GM12878 (cell line): ENCODE data around the gene EP400. TPM values are rescaled to one million over a fixed set of nuclear protein-coding genes. Genes with fewer than 3 reads are reported as not detected.

Experiments used
- ATAC-seq: fragments of 200-7000 bp; cut with Tn5 transposase; 3 replicates; pipeline ENCODE4 v1.9.1; 2020; ENCODE audit warnings: mild to moderate bottlenecking, moderate library complexity
- BruUV-seq: library from RNA; stranded (reverse); fragments of 400-500 nt; replicated peaks from 2 replicates; lab custom pipeline; 2021; lab: Mats Ljungman, UMichigan
- CTCF ChIA-PET: fragments of 300-600 bp; sonication (Branson Sonifier 250); formaldehyde crosslinking; extraction: SDS; loops from one replicate; lab custom pipeline; 2021; ENCODE audit warnings: inconsistent platforms; lab: Yijun Ruan, JAX
- POLR2A ChIA-PET: fragments of 350-600 bp; formaldehyde crosslinking; extraction: SDS; loops from one replicate; lab custom pipeline; 2021; ENCODE audit warnings: inconsistent platforms; lab: Charles Lee
- RAD21 ChIA-PET: fragments of 300-600 bp; sonication (Branson Sonifier 250); formaldehyde crosslinking; loops from one replicate; lab custom pipeline; 2023; ENCODE audit warnings: antibody characterized with exemption; ENCODE audit not compliant: unreplicated experiment; lab: Charles Lee
- SMC1A ChIA-PET: fragments of 300-600 bp; sonication (Branson Sonifier 250); formaldehyde crosslinking; loops from one replicate; lab custom pipeline; 2023; ENCODE audit not compliant: unreplicated experiment, uncharacterized antibody; lab: Charles Lee
- DNase-seq: peaks from one replicate; pipeline ENCODE4 v3.0.0-alpha.2; 2011; ENCODE audit warnings: low read depth, low spot score
- FAIRE-seq: peaks from 3 replicates; lab custom pipeline; 2011; peaks lifted over from hg19 to GRCh38; lab: Jason Lieb, UNC
- H2AFZ ChIP-seq: 2 replicates; pipeline ENCODE4 v1.6.0; 2011; ENCODE audit warnings: low read depth, low read length, control low read depth; ENCODE audit not compliant: control insufficient read depth
- H3K27ac ChIP-seq: 2 replicates; pipeline ENCODE4 v1.5.1; 2011; ENCODE audit warnings: control low read depth; ENCODE audit not compliant: control insufficient read depth, insufficient read depth
- H3K27me3 ChIP-seq, 2 experiments: replicated peaks in 1 of 2; 2 replicates each; pipeline versions ENCODE4 v1.6.0 to v1.6.1; 2011; ENCODE audit warnings: low read length in 1 of 2; ENCODE audit not compliant: control insufficient read depth in 2 of 2, insufficient read depth in 2 of 2
- H3K36me3 ChIP-seq, 2 experiments: 2 replicates each; pipeline ENCODE4 v1.5.1; 2011; ENCODE audit warnings: low read length in 1 of 2; ENCODE audit not compliant: control insufficient read depth in 2 of 2, insufficient read depth in 2 of 2
- H3K4me1 ChIP-seq: 2 replicates; pipeline ENCODE4 v1.6.1; 2011; ENCODE audit warnings: mild to moderate bottlenecking, low read length, moderate library complexity, mixed read lengths; ENCODE audit not compliant: control insufficient read depth, insufficient read depth
- H3K4me2 ChIP-seq: 2 replicates; pipeline ENCODE4 v1.6.0; 2011; ENCODE audit warnings: control low read depth; ENCODE audit not compliant: control insufficient read depth, insufficient read depth
- H3K4me3 ChIP-seq: fragments of 200-600 bp; sonication (generic); 2 replicates; pipeline ENCODE4 v1.5.1; 2016
- H3K79me2 ChIP-seq: 2 replicates; pipeline ENCODE4 v1.6.0; 2011; ENCODE audit warnings: low read length; ENCODE audit not compliant: control insufficient read depth, insufficient read depth
- H3K9ac ChIP-seq: 2 replicates; pipeline ENCODE4 v1.8.0; 2011; ENCODE audit warnings: low read length, control low read depth, mixed read lengths; ENCODE audit not compliant: control insufficient read depth, insufficient read depth
- H3K9me3 ChIP-seq: replicated peaks from 3 replicates; pipeline ENCODE4 v1.5.1; 2011; ENCODE audit warnings: mild to moderate bottlenecking, low read length; ENCODE audit not compliant: control insufficient read depth, insufficient read depth
- H4K20me1 ChIP-seq: 2 replicates; pipeline ENCODE4 v1.6.0; 2011; ENCODE audit not compliant: control insufficient read depth, insufficient read depth
- CEBPB ChIP-seq, 2 experiments: fragments of 150-350 bp in 1 of 2; IDR thresholded peaks; 2 replicates each; pipeline ENCODE4 v1.6.1; 2012 to 2014; ENCODE audit warnings: low read depth in 2 of 2, low read length in 2 of 2, borderline replicate concordance in 1 of 2, inconsistent platforms in 1 of 2
- CREB1 ChIP-seq: IDR thresholded peaks from 2 replicates; pipeline ENCODE4 v1.6.1; 2012; ENCODE audit warnings: low read depth, mild to moderate bottlenecking, inconsistent platforms
- DPF2 ChIP-seq: fragments of 450-650 bp; IDR thresholded peaks from 2 replicates; pipeline ENCODE4 v1.6.1; 2017; ENCODE audit warnings: mild to moderate bottlenecking
- EP300 ChIP-seq, 2 experiments: fragments of 150-350 bp in 1 of 2; IDR thresholded peaks; 2 replicates each; pipeline ENCODE4 v1.6.1; 2011 to 2012; ENCODE audit warnings: low read depth in 2 of 2, low read length in 2 of 2, borderline replicate concordance in 1 of 2, improper control_type of control experiment in 1 of 2, inconsistent platforms in 1 of 2; ENCODE audit not compliant: control insufficient read depth in 1 of 2
- EZH2 ChIP-seq: IDR thresholded peaks from 2 replicates; pipeline ENCODE4 v1.6.1; 2012; ENCODE audit warnings: low read depth, mild to moderate bottlenecking, control low read depth, inconsistent platforms, low read length, borderline replicate concordance; ENCODE audit not compliant: control insufficient read depth
- HDGF ChIP-seq: fragments of 450-650 bp; IDR thresholded peaks from 2 replicates; pipeline ENCODE4 v1.6.1; 2016; ENCODE audit warnings: antibody characterized with exemption
- IRF4 ChIP-seq: IDR thresholded peaks from 2 replicates; pipeline ENCODE4 v1.6.1; 2011; ENCODE audit warnings: low read depth, low read length
- JUNB ChIP-seq: IDR thresholded peaks from 2 replicates; pipeline ENCODE4 v1.6.1; 2016; ENCODE audit warnings: antibody characterized with exemption, mild to moderate bottlenecking
- NR2C2 ChIP-seq: IDR thresholded peaks from 2 replicates; pipeline ENCODE4 v1.6.1; 2011; ENCODE audit warnings: borderline replicate concordance, low read depth; ENCODE audit not compliant: control insufficient read depth, insufficient read length
- PML ChIP-seq: IDR thresholded peaks from 2 replicates; pipeline ENCODE4 v1.6.1; 2012; ENCODE audit warnings: low read length, inconsistent platforms
- PRDM15 ChIP-seq: fragments of 450-650 bp; formaldehyde crosslinking; IDR thresholded peaks from 2 replicates; pipeline ENCODE4 v1.4.0; 2020; ENCODE audit warnings: mild to moderate bottlenecking, moderate library complexity
- RFX5 ChIP-seq: IDR thresholded peaks from 2 replicates; pipeline ENCODE4 v1.6.1; 2011; ENCODE audit warnings: low read depth, low read length, improper control_type of control experiment
- SIN3A ChIP-seq: IDR thresholded peaks from 2 replicates; pipeline ENCODE4 v1.6.1; 2012; ENCODE audit warnings: low read depth, low read length, improper control_type of control experiment
- SREBF2 ChIP-seq: IDR thresholded peaks from 2 replicates; pipeline ENCODE4 v1.6.1; 2012; ENCODE audit warnings: mild to moderate bottlenecking, low read length
- TCF7 ChIP-seq: IDR thresholded peaks from 2 replicates; pipeline ENCODE4 v1.6.1; 2014; ENCODE audit warnings: antibody characterized with exemption, borderline replicate concordance
- WGBS: methylation state at CpG from one replicate; pipeline ENCODE4 v1.1.6; 2016; ENCODE audit warnings: low lambda C conversion rate; ENCODE audit not compliant: insufficient replicate concordance, insufficient coverage; ENCODE audit errors: missing lambda C conversion rate; 5-methylcytosine and 5-hydroxymethylcytosine counted together
- in situ Hi-C: fragments of 300-500 bp; cut with MboI; formaldehyde crosslinking; loops from 9 replicates; pipeline ENCODE4 v1.14.3; 2018; ENCODE audit warnings: mixed read lengths
- intact Hi-C: fragments of 100-400 bp; cut with micrococcal nuclease; formaldehyde crosslinking; loops from one replicate; pipeline ENCODE4 v1.14.2; 2022; ENCODE audit not compliant: unreplicated experiment
- polyA plus RNA-seq, 11 experiments: library from polyadenylated mRNA; depleted of rRNA in 4 of 11; unstranded in 6 of 11; stranded (reverse) in 5 of 11; fragments of >200 nt; fragmentation: Nextera tagmentation in 4 of 11; fragmentation: Illumina TruSeq in 1 of 11; extraction: Ambion mirVana in 4 of 11; extraction: Trizol in 1 of 11; gene quantifications; 1 replicate in 1 of 11; 2 replicates in 10 of 11; pipeline versions ENCODE4 v1.2.1 to v1.2.3, GENCODE V29; 2011 to 2016; ENCODE audit warnings: inconsistent platforms in 2 of 11, missing spikeins in 2 of 11, low read depth in 1 of 11
- total RNA-seq, 4 experiments: library from RNA; depleted of rRNA in 3 of 4; stranded (reverse); fragments of >200 nt in 3 of 4; fragmentation: Illumina TruSeq in 1 of 4; extraction: Trizol in 1 of 4; gene quantifications; 2 replicates each; pipeline versions ENCODE4 v1.2.1 to v1.2.3, GENCODE V29; 2013 to 2021
- TF ChIP-seq, protein P1 (sequence below): fragments of 450-650 bp; IDR thresholded peaks from 2 replicates; pipeline ENCODE4 v1.6.1; 2017; ENCODE audit warnings: borderline replicate concordance

EP400 gene
- total and polyA plus RNA-seq, 10 of the 15 experiments (the other 5 are each of a cell fraction or from before 2014, with no cell fraction given) = 3.8 to 44.2 (median 8.4) TPM

GRCh38 chr12:131900397-131900796, 49.3 kb upstream of the EP400 start (continued):
- no peak for TF ChIP-seq PRDM15 (CRISPR knock-in tag)

GRCh38 chr12:131901431-131902331, 48.1 kb upstream of the EP400 start:
- POLR2A ChIA-PET = no interaction called here
- H4K20me1 ChIP-seq = no peaks in the 10 kb centered on the region; the same call in 1 of the 2 replicates
- in situ Hi-C loops = no loop called here
- no peak for TF ChIP-seq SREBF2
- TF ChIP-seq IRF4 = no peak
- TF ChIP-seq CREB1 = no peak
- no peak for TF ChIP-seq HDGF
- no peak for TF ChIP-seq NR2C2
- TF ChIP-seq EZH2 = no peak
- TF ChIP-seq EP300 (IDR thresholded peaks at IDR 0.05; ENCODE audit: borderline replicate concordance in 1 of 2, control insufficient read depth in 1 of 2, low read depth in 2 of 2, low read length in 2 of 2) = no peak
- TF ChIP-seq PML = no peak
- no peak for TF ChIP-seq DPF2
- no peak for TF ChIP-seq SIN3A
- TF ChIP-seq, protein P1, sequence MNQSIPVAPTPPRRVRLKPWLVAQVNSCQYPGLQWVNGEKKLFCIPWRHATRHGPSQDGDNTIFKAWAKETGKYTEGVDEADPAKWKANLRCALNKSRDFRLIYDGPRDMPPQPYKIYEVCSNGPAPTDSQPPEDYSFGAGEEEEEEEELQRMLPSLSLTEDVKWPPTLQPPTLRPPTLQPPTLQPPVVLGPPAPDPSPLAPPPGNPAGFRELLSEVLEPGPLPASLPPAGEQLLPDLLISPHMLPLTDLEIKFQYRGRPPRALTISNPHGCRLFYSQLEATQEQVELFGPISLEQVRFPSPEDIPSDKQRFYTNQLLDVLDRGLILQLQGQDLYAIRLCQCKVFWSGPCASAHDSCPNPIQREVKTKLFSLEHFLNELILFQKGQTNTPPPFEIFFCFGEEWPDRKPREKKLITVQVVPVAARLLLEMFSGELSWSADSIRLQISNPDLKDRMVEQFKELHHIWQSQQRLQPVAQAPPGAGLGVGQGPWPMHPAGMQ = no peak
- no peak for TF ChIP-seq CEBPB (IDR thresholded peaks at IDR 0.05; ENCODE audit: borderline replicate concordance in 1 of 2, low read depth in 2 of 2, low read length in 2 of 2)
- no peak for TF ChIP-seq RFX5
- no peak for TF ChIP-seq JUNB
- no peak for TF ChIP-seq TCF7

More at GRCh38 chr12:131901431-131902331, 48.1 kb upstream of the EP400 start:
- intact Hi-C loops = no loop called here
- ChIA-PET SMC1A (no interaction called here), RAD21 (no interaction called here), CTCF (no interaction called here)
- no peak overlapping the region for H3K4me3 ChIP-seq
- no peak overlapping the region for H3K4me2 ChIP-seq
- no peak overlapping the region for H2AFZ ChIP-seq
- FAIRE-seq (no peak), DNase-seq (no peak), ATAC-seq (no peak)
- peaks cover 1% of the 10 kb centered on the region; the same call in 1 of the 2 replicates for H3K4me1 ChIP-seq
- BruUV-seq = no TSS peak
- WGBS = 81% methylated on average over 29 of the region's 30 CpGs
- H3K79me2 ChIP-seq = no peaks in the 10 kb centered on the region
- no peak overlapping the region for H3K27ac ChIP-seq
- no peaks in the 10 kb centered on the region for H3K27me3 ChIP-seq
- H3K9me3 ChIP-seq = no peaks in the 10 kb centered on the region
- H3K36me3 ChIP-seq = no peaks in the 10 kb centered on the region
- no peak overlapping the region for H3K9ac ChIP-seq
